Lower leg skin (tissue), 3 donors: ENCODE data around the gene PPP2R3C.

Source experiments
- CTCF ChIP-seq, 3 donors: fragments of 450-650 bp; IDR thresholded peaks; one replicate each; pipeline ENCODE4 v1.5.1; 2016; ENCODE audit warnings: antibody characterized with exemption in 3 of 3, mild to moderate bottlenecking in 3 of 3, moderate library complexity in 2 of 3
- POLR2A ChIP-seq, 2 donors: fragments of 450-650 bp; IDR thresholded peaks; one replicate each; pipeline ENCODE4 v1.6.1; 2016 to 2017; ENCODE audit warnings: antibody characterized with exemption in 2 of 2, mild to moderate bottlenecking in 1 of 2, moderate library complexity in 1 of 2

DNA sequence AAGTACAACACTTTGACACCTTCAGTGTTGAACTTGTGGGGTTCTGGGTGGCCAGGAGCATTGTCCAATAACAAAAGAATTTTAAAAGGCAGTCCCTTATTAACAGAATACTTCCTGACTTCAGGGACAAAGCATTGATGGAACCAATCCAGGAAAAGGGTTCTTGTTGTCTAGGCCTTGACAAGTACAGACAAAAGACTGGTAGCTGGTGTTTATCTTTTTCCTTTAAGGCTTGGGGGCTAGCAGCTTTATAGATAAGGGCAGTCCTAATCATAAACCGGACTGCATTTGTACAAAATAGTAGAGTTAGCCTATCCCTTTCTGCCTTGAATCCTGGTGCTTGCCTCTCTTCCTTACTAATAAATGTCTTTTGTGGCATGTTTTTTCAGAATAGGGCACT, 48.3 kb downstream of the PPP2R3C start:
- TF ChIP-seq CTCF (IDR thresholded peaks at IDR 0.05) (no peak), POLR2A (IDR thresholded peaks at IDR 0.05) (no peak)
